Measurements from ENCODE around the gene KLHL14.

The KLHL14 gene, protein sequence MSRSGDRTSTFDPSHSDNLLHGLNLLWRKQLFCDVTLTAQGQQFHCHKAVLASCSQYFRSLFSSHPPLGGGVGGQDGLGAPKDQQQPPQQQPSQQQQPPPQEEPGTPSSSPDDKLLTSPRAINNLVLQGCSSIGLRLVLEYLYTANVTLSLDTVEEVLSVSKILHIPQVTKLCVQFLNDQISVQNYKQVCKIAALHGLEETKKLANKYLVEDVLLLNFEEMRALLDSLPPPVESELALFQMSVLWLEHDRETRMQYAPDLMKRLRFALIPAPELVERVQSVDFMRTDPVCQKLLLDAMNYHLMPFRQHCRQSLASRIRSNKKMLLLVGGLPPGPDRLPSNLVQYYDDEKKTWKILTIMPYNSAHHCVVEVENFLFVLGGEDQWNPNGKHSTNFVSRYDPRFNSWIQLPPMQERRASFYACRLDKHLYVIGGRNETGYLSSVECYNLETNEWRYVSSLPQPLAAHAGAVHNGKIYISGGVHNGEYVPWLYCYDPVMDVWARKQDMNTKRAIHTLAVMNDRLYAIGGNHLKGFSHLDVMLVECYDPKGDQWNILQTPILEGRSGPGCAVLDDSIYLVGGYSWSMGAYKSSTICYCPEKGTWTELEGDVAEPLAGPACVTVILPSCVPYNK

DNA sequence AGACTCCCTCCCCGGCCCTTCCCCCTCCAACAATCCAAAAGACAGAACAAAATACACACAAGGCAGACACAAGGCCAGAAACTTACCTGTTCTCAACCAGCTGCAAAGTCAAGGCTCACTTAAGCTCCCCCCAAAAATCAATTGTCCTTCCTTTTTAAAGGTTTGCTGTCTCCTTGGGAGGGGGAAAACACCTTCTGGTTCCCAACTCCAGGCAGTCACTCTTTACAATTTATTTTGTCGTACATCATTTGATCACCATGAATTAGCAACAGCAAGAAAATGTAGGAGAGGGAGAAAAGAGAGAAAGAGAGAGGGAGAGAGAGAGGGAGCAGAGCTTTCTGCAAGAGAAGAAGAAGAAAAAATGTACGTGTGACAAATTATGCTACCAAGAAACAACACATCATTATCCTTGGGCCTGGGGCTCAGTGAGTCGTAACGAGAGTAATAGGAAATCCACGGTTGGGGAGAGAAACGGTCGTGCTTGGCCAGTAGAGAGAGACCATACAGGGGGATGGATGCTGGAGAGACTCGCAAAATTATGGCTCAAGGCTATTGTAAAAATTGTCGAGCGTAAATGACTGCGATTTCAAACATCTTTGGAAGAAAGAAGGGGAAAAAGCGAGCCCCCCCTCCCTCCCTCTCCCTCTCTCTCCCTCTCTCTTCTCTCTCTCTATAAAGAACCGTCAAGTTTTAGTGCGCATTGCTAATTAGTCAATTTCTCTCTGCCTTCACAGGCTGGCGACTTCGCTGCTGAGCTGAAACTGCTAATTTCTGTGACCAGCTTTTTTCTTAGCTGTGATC is at the start of gene KLHL14:
TSS of gene KLHL14 (minus strand) at position 443 of the 801 bp plus-strand sequence. CDS start 2,432 bp downstream, outside the sequence.
- TF ChIP-seq, protein P1, sequence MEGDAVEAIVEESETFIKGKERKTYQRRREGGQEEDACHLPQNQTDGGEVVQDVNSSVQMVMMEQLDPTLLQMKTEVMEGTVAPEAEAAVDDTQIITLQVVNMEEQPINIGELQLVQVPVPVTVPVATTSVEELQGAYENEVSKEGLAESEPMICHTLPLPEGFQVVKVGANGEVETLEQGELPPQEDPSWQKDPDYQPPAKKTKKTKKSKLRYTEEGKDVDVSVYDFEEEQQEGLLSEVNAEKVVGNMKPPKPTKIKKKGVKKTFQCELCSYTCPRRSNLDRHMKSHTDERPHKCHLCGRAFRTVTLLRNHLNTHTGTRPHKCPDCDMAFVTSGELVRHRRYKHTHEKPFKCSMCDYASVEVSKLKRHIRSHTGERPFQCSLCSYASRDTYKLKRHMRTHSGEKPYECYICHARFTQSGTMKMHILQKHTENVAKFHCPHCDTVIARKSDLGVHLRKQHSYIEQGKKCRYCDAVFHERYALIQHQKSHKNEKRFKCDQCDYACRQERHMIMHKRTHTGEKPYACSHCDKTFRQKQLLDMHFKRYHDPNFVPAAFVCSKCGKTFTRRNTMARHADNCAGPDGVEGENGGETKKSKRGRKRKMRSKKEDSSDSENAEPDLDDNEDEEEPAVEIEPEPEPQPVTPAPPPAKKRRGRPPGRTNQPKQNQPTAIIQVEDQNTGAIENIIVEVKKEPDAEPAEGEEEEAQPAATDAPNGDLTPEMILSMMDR (IDR thresholded peaks at IDR 0.05), result no peak

DNA sequence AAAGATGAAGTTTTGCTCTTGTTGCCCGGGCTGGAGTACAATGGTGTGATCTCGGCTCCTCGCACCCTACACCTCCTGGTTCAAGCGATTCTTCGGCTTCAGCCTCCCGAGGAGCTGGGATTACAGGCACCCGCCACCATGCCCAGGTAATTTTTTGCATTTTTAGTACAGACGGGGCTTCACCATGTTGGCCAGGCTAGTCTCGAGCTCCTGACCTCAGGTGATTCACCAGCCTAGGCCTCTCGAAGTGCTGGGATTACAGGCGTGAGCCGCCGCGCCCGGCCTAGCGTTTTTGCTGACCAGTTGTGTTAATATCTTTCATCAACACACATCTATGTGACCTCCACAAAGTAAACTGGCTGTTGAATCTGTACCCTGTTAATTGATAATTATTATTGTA is 49.4 kb upstream of the KLHL14 start:
- TF ChIP-seq, protein P1 (IDR thresholded peaks at IDR 0.05), result no peak

DNA sequence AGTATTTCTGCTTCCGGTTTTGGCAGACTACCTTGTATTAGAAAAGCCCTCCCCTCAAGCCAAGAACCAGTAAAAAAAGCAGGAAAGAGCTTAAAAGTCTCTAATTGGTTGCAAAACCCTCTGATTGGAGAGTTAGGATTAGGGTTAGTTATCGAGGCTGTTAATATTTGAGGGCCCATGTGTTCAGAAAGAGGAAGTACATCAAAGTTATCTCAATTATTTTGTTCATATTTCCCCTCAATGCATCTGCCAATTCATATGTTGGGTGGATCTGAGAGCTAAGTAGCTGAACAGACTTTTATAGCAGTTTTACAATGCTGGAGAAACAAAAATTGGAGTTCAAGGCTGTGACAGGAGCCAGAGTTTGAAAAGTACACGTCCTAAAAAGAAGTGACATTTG is 43.1 kb upstream of the KLHL14 start:
- TF ChIP-seq, protein P1 (IDR thresholded peaks at IDR 0.05), result no peak

DNA sequence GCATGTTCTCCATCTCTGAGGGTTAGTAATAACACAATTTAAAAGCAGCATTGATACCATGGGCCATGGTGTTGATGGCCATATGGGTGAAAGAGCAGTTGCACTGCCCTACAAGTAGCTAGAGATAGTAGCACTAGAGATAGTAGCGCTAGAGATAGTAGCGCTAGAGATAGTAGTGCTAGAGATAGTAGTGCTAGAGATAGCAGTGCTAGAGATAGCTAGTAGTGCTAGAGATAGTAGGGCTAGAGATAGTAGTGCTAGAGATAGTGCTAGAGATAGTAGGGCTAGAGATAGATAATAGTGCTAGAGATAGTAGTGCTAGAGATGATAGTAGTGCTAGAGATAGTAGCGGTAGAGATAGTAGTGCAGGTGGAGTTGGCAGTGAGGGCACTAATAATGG is 39.5 kb upstream of the KLHL14 start:
- TF ChIP-seq, protein P1 (IDR thresholded peaks at IDR 0.05), result no peak

DNA sequence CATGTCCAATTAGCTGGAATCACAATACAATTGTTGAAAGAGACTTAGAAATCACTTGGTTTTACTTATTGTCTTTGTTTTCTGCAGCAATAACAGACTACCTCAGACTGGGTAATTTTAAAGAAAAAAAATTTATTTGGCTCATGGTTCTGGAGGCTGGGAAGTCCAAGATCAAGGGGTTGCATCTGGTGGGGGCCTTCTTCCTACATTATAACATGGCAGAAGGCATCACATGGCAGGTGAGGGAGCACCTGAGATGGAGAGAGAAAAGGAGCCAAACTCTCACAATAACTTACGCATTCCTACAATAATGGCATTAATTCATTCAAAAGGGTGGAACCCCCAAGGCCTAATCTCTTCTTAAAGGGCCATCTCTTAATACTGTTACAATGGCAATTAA is 37.5 kb upstream of the KLHL14 start:
- TF ChIP-seq, protein P1 (IDR thresholded peaks at IDR 0.05), result no peak

DNA sequence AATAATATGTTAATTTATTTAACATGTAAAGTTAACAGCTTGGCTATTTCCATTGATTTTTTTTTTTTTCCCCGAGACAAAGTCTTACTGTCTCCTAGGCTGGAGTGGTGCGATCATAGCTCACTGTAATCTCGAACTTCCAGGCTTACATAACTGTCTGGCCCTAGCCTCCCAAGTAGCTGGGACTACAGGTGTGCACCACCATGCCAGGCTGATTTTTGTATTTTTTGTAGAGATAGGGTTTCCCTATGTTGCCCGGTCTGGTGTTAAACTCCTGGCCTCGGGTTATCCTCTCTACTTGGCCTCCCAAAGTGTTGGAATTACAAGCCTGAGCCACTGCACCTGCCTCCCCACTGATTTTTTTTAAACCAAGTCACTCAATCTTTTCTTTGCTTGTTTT is 32.5 kb upstream of the KLHL14 start:
- TF ChIP-seq, protein P1 (IDR thresholded peaks at IDR 0.05), result no peak

DNA sequence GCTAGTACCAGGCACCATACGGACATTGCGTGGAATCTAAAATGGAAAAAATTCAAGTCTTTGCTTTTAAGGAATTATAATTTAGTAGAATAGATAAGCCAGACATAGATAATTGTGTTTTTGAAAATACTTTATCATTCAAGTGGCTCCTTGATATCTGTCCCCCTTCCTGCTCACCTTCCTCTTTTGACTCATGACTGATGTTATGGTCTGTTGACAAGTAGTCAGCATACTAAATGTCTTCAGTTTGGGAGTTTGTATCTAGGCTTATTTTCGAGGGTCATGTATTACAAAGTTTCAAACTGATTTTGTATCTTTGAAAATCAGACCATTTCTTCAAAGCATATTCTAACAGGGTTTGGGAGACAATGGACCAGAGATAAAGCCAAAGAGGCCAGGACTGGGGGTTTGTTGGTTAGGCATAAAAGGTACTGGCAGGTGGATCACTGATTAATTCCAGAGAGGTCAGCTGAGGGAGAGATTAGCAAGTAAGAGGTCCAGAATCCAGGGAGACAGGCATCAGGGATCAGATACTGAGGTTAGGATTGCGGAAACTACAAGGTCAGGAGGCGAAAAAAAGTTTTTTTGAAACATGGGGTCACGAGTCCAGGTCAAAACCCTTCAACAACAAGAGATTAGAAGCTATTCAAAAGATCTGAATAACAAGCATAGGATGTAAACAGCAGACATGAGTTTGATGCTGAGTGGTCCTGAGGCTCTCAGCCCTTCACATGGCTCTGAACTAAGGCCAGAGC is 31.5 kb upstream of the KLHL14 start:
- TF ChIP-seq, protein P1 (IDR thresholded peaks at IDR 0.05), result no peak

All from LNCAP (cell line).